Measurements from ENCODE around the gene TPM1. TPM values are rescaled to one million over a fixed set of nuclear protein-coding genes. Genes with fewer than 3 reads are reported as not detected.

The TPM1 gene
- total RNA-seq, 2 donors from 2014 or later: 564 to 629 TPM

- H3K9me3 ChIP-seq: no peaks in the 10 kb centered on the region
- no peak overlapping the region for H3K4me3 ChIP-seq
- peaks cover 0 to 7% of the 10 kb centered on the region in 2 donors for H3K36me3 ChIP-seq
- intact Hi-C loops (cut with DNase I): no loop called here
- WGBS: 85% methylated on average over 3 of the region's 3 CpGs
- no peaks in the 10 kb centered on the region for H3K4me1 ChIP-seq (replicated peaks)
- no peak for DNase-seq (ENCODE audit: low spot score)
- TF ChIP-seq POLR2A (IDR thresholded peaks at IDR 0.05) (no peak), POLR2AphosphoS5 (IDR thresholded peaks at IDR 0.05) (no peak)
- TF ChIP-seq, protein P1, sequence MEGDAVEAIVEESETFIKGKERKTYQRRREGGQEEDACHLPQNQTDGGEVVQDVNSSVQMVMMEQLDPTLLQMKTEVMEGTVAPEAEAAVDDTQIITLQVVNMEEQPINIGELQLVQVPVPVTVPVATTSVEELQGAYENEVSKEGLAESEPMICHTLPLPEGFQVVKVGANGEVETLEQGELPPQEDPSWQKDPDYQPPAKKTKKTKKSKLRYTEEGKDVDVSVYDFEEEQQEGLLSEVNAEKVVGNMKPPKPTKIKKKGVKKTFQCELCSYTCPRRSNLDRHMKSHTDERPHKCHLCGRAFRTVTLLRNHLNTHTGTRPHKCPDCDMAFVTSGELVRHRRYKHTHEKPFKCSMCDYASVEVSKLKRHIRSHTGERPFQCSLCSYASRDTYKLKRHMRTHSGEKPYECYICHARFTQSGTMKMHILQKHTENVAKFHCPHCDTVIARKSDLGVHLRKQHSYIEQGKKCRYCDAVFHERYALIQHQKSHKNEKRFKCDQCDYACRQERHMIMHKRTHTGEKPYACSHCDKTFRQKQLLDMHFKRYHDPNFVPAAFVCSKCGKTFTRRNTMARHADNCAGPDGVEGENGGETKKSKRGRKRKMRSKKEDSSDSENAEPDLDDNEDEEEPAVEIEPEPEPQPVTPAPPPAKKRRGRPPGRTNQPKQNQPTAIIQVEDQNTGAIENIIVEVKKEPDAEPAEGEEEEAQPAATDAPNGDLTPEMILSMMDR (IDR thresholded peaks at IDR 0.05): no peak
- no peaks in the 10 kb centered on the region for H3K27me3 ChIP-seq (replicated peaks; ENCODE audit: insufficient read depth)
- H3K27ac ChIP-seq: peak overlapping the region; percentile 8 to 10
Measured at GRCh38 chr15:63069616-63070090, 27.1 kb downstream of the TPM1 start.

GRCh38 chr15:63070681-63071129 is 28.2 kb downstream of the TPM1 start:
- H3K27me3 ChIP-seq (replicated peaks; ENCODE audit: insufficient read depth): no peaks in the 10 kb centered on the region
- WGBS: 46% methylated on average over 6 of the region's 6 CpGs
- no peaks in the 10 kb centered on the region for H3K9me3 ChIP-seq
- H3K36me3 ChIP-seq: peaks cover 0 to 7% of the 10 kb centered on the region in 2 donors
- DNase-seq (ENCODE audit: low spot score): no peak
- H3K4me3 ChIP-seq: no peak overlapping the region
- H3K4me1 ChIP-seq (replicated peaks): no peaks in the 10 kb centered on the region
- intact Hi-C loops (cut with DNase I): no loop called here
- H3K27ac ChIP-seq: no peak overlapping the region
- TF ChIP-seq, protein P1 (IDR thresholded peaks at IDR 0.05): no peak
- no peak for TF ChIP-seq POLR2A (IDR thresholded peaks at IDR 0.05)
- no peak for TF ChIP-seq POLR2AphosphoS5 (IDR thresholded peaks at IDR 0.05)

DNA sequence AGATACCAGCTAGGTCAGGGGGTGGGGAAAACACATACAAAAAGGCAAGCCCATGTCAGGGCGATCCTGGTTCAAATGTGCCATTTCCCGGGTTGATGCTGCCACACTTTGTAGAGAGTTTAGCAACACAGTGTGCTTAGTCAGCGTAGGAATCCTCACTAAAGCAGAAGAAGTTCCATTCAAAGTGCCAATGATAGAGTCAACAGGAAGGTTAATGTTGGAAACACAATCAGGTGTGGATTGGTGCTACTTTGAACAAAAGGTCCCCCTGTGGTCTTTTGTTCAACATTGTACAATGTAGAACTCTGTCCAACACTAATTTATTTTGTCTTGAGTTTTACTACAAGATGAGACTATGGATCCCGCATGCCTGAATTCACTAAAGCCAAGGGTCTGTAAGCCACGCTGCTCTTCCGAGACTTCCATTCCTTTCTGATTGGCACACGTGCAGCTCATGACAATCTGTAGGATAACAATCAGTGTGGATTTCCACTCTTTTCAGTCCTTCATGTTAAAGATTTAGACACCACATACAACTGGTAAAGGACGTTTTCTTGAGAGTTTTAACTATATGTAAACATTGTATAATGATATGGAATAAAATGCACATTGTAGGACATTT is 28.9 kb downstream of the TPM1 start:
- TF ChIP-seq POLR2AphosphoS5 (IDR thresholded peaks at IDR 0.05) (no peak), POLR2A (IDR thresholded peaks at IDR 0.05) (no peak)
- TF ChIP-seq, protein P1 (IDR thresholded peaks at IDR 0.05): no peak
- Histone ChIP-seq H3K4me3 (no peak overlapping the region), H3K27ac (no peak overlapping the region), H3K27me3 (replicated peaks; ENCODE audit: insufficient read depth) (no peaks in the 10 kb centered on the region), H3K9me3 (no peaks in the 10 kb centered on the region), H3K36me3 (peaks cover 0 to 7% of the 10 kb centered on the region in 2 donors), H3K4me1 (replicated peaks) (no peaks in the 10 kb centered on the region)
- WGBS: 73% methylated on average over 8 of the region's 8 CpGs
- intact Hi-C loops (cut with DNase I): no loop called here
- DNase-seq (ENCODE audit: low spot score): no peak

DNA sequence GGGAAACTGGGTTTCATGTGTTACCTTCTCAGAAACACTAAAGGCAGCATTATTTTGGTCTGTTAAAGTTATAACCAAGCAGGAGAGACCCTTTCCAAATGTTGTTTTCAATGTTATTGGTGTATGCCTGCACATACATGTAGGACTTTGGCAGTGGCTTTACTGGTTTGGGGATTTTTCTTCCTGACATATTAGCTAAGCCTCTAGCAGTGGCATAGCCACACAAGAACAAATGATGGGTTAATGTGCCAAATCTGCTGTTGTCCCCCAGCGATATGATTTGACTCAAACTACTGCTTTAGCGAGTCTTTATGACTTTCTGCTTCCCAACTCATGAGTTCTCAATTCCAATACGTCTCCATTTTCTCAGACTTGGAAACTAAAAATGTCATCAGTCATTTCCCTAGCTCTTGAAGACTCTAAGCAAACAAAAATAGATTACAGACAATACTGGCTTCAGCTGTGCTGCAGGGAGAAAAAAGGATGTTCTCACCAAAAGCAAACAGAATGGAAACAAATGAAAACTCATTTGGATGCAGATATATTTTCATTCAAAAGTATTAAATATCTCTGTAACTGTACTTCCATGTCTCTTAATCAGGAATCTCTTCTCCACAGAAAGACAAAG is 29.6 kb downstream of the TPM1 start:
- no peaks in the 10 kb centered on the region for H3K4me1 ChIP-seq (replicated peaks)

More for the DNA sequence above, 29.6 kb downstream of the TPM1 start:
- no peak overlapping the region for H3K27ac ChIP-seq
- TF ChIP-seq, protein P1 (IDR thresholded peaks at IDR 0.05): no peak
- TF ChIP-seq POLR2AphosphoS5 (IDR thresholded peaks at IDR 0.05) (no peak), POLR2A (IDR thresholded peaks at IDR 0.05) (no peak)
- intact Hi-C loops (cut with DNase I): no loop called here
- no peaks in the 10 kb centered on the region for H3K9me3 ChIP-seq
- H3K36me3 ChIP-seq: peaks cover 0 to 7% of the 10 kb centered on the region in 2 donors
- WGBS: 43% methylated on average over 3 of the region's 3 CpGs
- no peaks in the 10 kb centered on the region for H3K27me3 ChIP-seq (replicated peaks; ENCODE audit: insufficient read depth)
- no peak for DNase-seq (ENCODE audit: low spot score)
- no peak overlapping the region for H3K4me3 ChIP-seq

Data from prostate gland (tissue), 2 donors.